OCI-LY3 (cell line): ENCODE data around the gene SLC7A6OS.

Source experiments
- H2AFZ ChIP-seq: fragments of 200-600, 300-600 bp; shearing (Covaris generic); 2 replicates; pipeline ENCODE4 v1.6.0; 2014; ENCODE audit warnings: antibody characterized with exemption, low read depth, low read length
- H3K27ac ChIP-seq: fragments of 200-600, 300-600 bp; sonication (generic); 2 replicates; pipeline ENCODE4 v1.5.1; 2014; ENCODE audit warnings: mild to moderate bottlenecking, low read length, moderate library complexity, mixed read lengths
- H3K27me3 ChIP-seq: fragments of 200-600, 300-600 bp; sonication (generic); 2 replicates; pipeline ENCODE4 v1.6.1; 2014; ENCODE audit warnings: low read depth, low read length, mixed read lengths
- H3K36me3 ChIP-seq: fragments of 200-600, 300-600 bp; sonication (generic); replicated peaks from 2 replicates; pipeline ENCODE3; 2014; ENCODE audit warnings: low read depth, low read length, mixed read lengths
- H3K4me1 ChIP-seq: fragments of 300-600, 200-600 bp; sonication (generic); 2 replicates; pipeline ENCODE4 v1.6.1; 2014; ENCODE audit warnings: low read length, mixed read lengths
- H3K4me2 ChIP-seq: fragments of 200-600, 300-600 bp; sonication (generic); 2 replicates; pipeline ENCODE4 v1.6.1; 2014; ENCODE audit warnings: low read length, mixed read lengths
- H3K4me3 ChIP-seq: fragments of 300-600, 200-600 bp; sonication (generic); 2 replicates; pipeline ENCODE4 v1.5.1; 2014; ENCODE audit warnings: antibody characterized with exemption, mild to moderate bottlenecking, low read length, moderate library complexity
- H3K79me2 ChIP-seq: fragments of 300-600, 200-600 bp; shearing (Covaris generic); 2 replicates; pipeline ENCODE4 v1.6.1; 2014; ENCODE audit warnings: mild to moderate bottlenecking, low read length, mixed read lengths
- H3K9ac ChIP-seq: fragments of 300-600, 200-600 bp; shearing (Covaris generic); 2 replicates; pipeline ENCODE4 v1.6.0; 2014; ENCODE audit warnings: mild to moderate bottlenecking, low read length, moderate library complexity
- H3K9me3 ChIP-seq: fragments of 200-600, 300-600 bp; shearing (Covaris generic); 2 replicates; pipeline ENCODE4 v1.6.1; 2014; ENCODE audit warnings: low read length, mixed read lengths; ENCODE audit not compliant: insufficient read depth
- H4K20me1 ChIP-seq: fragments of 200-600, 300-600 bp; sonication (generic); 2 replicates; pipeline ENCODE4 v1.6.1; 2016; ENCODE audit warnings: low read length, mixed read lengths; ENCODE audit not compliant: insufficient read depth
- CTCF ChIP-seq: fragments of 200-600, 300-600 bp; sonication (generic); IDR thresholded peaks from 2 replicates; pipeline ENCODE4 v1.5.1; 2014; ENCODE audit warnings: antibody characterized with exemption, low read length, low read depth
- EZH2phosphoT487 ChIP-seq: fragments of 200-600 bp; shearing (Covaris generic); IDR thresholded peaks from 2 replicates; pipeline ENCODE4 v1.6.1; 2018; ENCODE audit warnings: antibody characterized with exemption, mixed run types, low read depth

Gene SLC7A6OS

GRCh38 chr16:68346892-68347480 lies 36.2 kb upstream of the SLC7A6OS start:
- Histone ChIP-seq H2AFZ (no peak overlapping the region), H3K79me2 (no peaks in the 10 kb centered on the region), H3K4me3 (no peak overlapping the region), H3K9ac (no peak overlapping the region), H3K4me1 (no peaks in the 10 kb centered on the region), H3K4me2 (no peak overlapping the region), H3K36me3 (peaks cover 40% of the 10 kb centered on the region), H4K20me1 (no peaks in the 10 kb centered on the region), H3K27me3 (no peaks in the 10 kb centered on the region), H3K9me3 (no peaks in the 10 kb centered on the region), H3K27ac (no peak overlapping the region)
- no peak for TF ChIP-seq CTCF

GRCh38 chr16:68345958-68346635 lies 35.4 kb upstream of the SLC7A6OS start:
- Histone ChIP-seq H2AFZ (no peak overlapping the region), H4K20me1 (no peaks in the 10 kb centered on the region), H3K4me3 (no peak overlapping the region), H3K27me3 (no peaks in the 10 kb centered on the region), H3K4me2 (no peak overlapping the region), H3K9me3 (no peaks in the 10 kb centered on the region), H3K79me2 (no peaks in the 10 kb centered on the region), H3K27ac (no peak overlapping the region), H3K9ac (no peak overlapping the region), H3K36me3 (peaks cover 41% of the 10 kb centered on the region), H3K4me1 (no peaks in the 10 kb centered on the region)
- TF ChIP-seq CTCF (no peak), EZH2phosphoT487 (no peak)

- no peaks in the 10 kb centered on the region for H4K20me1 ChIP-seq
- H3K4me3 ChIP-seq: no peak overlapping the region
Measured at GRCh38 chr16:68345351-68345810, 34.6 kb upstream of the SLC7A6OS start.

More at GRCh38 chr16:68345351-68345810, 34.6 kb upstream of the SLC7A6OS start:
- Histone ChIP-seq H3K4me2 (no peak overlapping the region), H3K9me3 (no peaks in the 10 kb centered on the region), H3K36me3 (peaks cover 48% of the 10 kb centered on the region), H2AFZ (no peak overlapping the region), H3K9ac (no peak overlapping the region), H3K4me1 (no peaks in the 10 kb centered on the region), H3K27ac (no peak overlapping the region), H3K27me3 (no peaks in the 10 kb centered on the region), H3K79me2 (no peaks in the 10 kb centered on the region)
- TF ChIP-seq EZH2phosphoT487 (no peak), CTCF (no peak)
